HG03378 (cell line): Measurements from ENCODE around the gene PIWIL4.

ENCODE experiments used
- ATAC-seq: cut with Tn5 transposase; IDR thresholded peaks from one replicate; pipeline ENCODE4 v1.9.1; 2021; ENCODE audit warnings: mild to moderate bottlenecking, moderate library complexity; ENCODE audit not compliant: unreplicated experiment

PIWIL4 gene

GRCh38 chr11:94658888-94659287, 91.7 kb downstream of the PIWIL4 start:
- no peak for ATAC-seq

GRCh38 chr11:94661444-94661843, 94.3 kb downstream of the PIWIL4 start:
- no peak for ATAC-seq

GRCh38 chr11:94662065-94662779, 95.1 kb downstream of the PIWIL4 start:
- ATAC-seq = no peak

GRCh38 chr11:94662846-94663390, 95.8 kb downstream of the PIWIL4 start:
- no peak for ATAC-seq

GRCh38 chr11:94664346-94664745, 97.2 kb downstream of the PIWIL4 start:
- ATAC-seq = no peak

GRCh38 chr11:94665116-94665659, 98.0 kb downstream of the PIWIL4 start:
- ATAC-seq = no peak

- ATAC-seq = no peak
These were observed 99.9 kb downstream of the PIWIL4 start for GRCh38 chr11:94666792-94667721.

GRCh38 chr11:94668212-94668793, 101.1 kb downstream of the PIWIL4 start:
- ATAC-seq = no peak

- ATAC-seq = no peak
These were observed 101.9 kb downstream of the PIWIL4 start for GRCh38 chr11:94669023-94669422.
